HG03442 (cell line): ENCODE data around the gene TMEM156.
"Not testable (repeated sequence)": the region's sequence is repeated elsewhere in the genome, so short reads cannot be mapped to it uniquely, and the experiment has no call there.

Experiments used
- ATAC-seq: cut with Tn5 transposase; IDR thresholded peaks from one replicate; pipeline ENCODE4 v1.9.1; 2021; ENCODE audit warnings: mild to moderate bottlenecking, moderate library complexity; ENCODE audit not compliant: unreplicated experiment

TMEM156 gene

GRCh38 chr4:38959248-38959647 is 73.0 kb downstream of the TMEM156 start:
- not testable (repeated sequence) for ATAC-seq

- ATAC-seq: no peak
Measured at GRCh38 chr4:38958453-38959190, 73.6 kb downstream of the TMEM156 start.

- no peak for ATAC-seq
Measured at GRCh38 chr4:38957893-38958292, 74.3 kb downstream of the TMEM156 start.

GRCh38 chr4:38957261-38957815 is 74.9 kb downstream of the TMEM156 start:
- no peak for ATAC-seq

GRCh38 chr4:38955957-38956356 is 76.3 kb downstream of the TMEM156 start:
- no peak for ATAC-seq

- no peak for ATAC-seq
Measured at GRCh38 chr4:38954727-38955126, 77.5 kb downstream of the TMEM156 start.

- no peak for ATAC-seq
Measured at GRCh38 chr4:38952017-38952416, 80.2 kb downstream of the TMEM156 start.

- no peak for ATAC-seq
Measured at GRCh38 chr4:38951598-38951997, 80.6 kb downstream of the TMEM156 start.

GRCh38 chr4:38950734-38951133 is 81.5 kb downstream of the TMEM156 start:
- no peak for ATAC-seq

GRCh38 chr4:38950159-38950558 is 82.0 kb downstream of the TMEM156 start:
- no peak for ATAC-seq

- no peak for ATAC-seq
Measured at GRCh38 chr4:38949411-38950051, 82.7 kb downstream of the TMEM156 start.

- no peak for ATAC-seq
Measured at GRCh38 chr4:38948551-38948950, 83.7 kb downstream of the TMEM156 start.

- ATAC-seq: no peak
Measured at GRCh38 chr4:38946919-38947318, 85.3 kb downstream of the TMEM156 start.

GRCh38 chr4:38944440-38944839 is 87.8 kb downstream of the TMEM156 start:
- no peak for ATAC-seq

GRCh38 chr4:38943343-38943742 is 88.9 kb downstream of the TMEM156 start:
- ATAC-seq: no peak

- ATAC-seq: not testable (repeated sequence)
Measured at GRCh38 chr4:38941906-38942305, 90.3 kb downstream of the TMEM156 start.

- no peak for ATAC-seq
Measured at GRCh38 chr4:38940476-38940875, 91.7 kb downstream of the TMEM156 start.

- ATAC-seq: peak; percentile 91
Measured at GRCh38 chr4:38939165-38939564, 93.0 kb downstream of the TMEM156 start.

- ATAC-seq: no peak
Measured at GRCh38 chr4:38935391-38936073, 96.7 kb downstream of the TMEM156 start.

- no peak for ATAC-seq
Measured at GRCh38 chr4:38931125-38931524, 101.1 kb downstream of the TMEM156 start.

GRCh38 chr4:38930707-38931106 is 101.5 kb downstream of the TMEM156 start:
- ATAC-seq: no peak

GRCh38 chr4:38930204-38930603 is 102.0 kb downstream of the TMEM156 start:
- peak; percentile 60 for ATAC-seq
